B cell (primary cell): ENCODE results near the gene DLK1.

Source experiments
- EZH2 ChIP-seq: IDR thresholded peaks from 2 replicates; pipeline ENCODE4 v1.6.1; 2012; ENCODE audit warnings: borderline replicate concordance, low read depth, mild to moderate bottlenecking, moderate library complexity, low read length; ENCODE audit not compliant: insufficient read depth, poor library complexity, severe bottlenecking
- TF ChIP-seq, protein P1 (sequence below): fragments of 200-600 bp; IDR thresholded peaks from one replicate; pipeline ENCODE4 v1.8.0; 2022; ENCODE audit warnings: antibody characterized with exemption, mild to moderate bottlenecking

DNA sequence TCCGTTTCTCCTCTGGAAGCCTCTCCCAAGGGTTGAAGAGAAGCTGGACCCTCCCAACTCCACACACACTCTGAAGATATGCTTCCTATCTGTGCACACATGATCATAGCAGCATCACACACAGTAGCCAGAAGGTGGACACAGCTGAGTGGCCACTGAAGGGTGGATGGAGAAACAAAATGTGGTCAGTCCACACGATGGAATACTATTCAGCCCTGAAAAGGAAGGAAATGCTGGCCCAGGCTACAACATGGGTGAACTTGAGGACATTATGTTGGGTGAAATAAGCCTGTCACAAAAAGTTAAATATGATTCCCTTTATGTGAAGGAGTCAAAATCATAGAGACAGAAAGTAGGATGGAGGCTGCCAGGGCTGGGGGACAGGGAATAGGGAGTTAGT is 43.9 kb upstream of the DLK1 start:
- TF ChIP-seq, protein P1, sequence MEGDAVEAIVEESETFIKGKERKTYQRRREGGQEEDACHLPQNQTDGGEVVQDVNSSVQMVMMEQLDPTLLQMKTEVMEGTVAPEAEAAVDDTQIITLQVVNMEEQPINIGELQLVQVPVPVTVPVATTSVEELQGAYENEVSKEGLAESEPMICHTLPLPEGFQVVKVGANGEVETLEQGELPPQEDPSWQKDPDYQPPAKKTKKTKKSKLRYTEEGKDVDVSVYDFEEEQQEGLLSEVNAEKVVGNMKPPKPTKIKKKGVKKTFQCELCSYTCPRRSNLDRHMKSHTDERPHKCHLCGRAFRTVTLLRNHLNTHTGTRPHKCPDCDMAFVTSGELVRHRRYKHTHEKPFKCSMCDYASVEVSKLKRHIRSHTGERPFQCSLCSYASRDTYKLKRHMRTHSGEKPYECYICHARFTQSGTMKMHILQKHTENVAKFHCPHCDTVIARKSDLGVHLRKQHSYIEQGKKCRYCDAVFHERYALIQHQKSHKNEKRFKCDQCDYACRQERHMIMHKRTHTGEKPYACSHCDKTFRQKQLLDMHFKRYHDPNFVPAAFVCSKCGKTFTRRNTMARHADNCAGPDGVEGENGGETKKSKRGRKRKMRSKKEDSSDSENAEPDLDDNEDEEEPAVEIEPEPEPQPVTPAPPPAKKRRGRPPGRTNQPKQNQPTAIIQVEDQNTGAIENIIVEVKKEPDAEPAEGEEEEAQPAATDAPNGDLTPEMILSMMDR: no peak
- no peak for TF ChIP-seq EZH2
